Nucleus accumbens (tissue), 56 donors: ENCODE results near the gene KRTAP3-1.
"Not testable (repeated sequence)": the region's sequence is repeated elsewhere in the genome, so short reads cannot be mapped to it uniquely, and the experiment has no call there.

Source experiments
- DNase-seq, 56 donors: peaks; one replicate each; lab custom pipeline; 2025; lab: John Stamatoyannopoulos, UW

KRTAP3-1 gene

DNA sequence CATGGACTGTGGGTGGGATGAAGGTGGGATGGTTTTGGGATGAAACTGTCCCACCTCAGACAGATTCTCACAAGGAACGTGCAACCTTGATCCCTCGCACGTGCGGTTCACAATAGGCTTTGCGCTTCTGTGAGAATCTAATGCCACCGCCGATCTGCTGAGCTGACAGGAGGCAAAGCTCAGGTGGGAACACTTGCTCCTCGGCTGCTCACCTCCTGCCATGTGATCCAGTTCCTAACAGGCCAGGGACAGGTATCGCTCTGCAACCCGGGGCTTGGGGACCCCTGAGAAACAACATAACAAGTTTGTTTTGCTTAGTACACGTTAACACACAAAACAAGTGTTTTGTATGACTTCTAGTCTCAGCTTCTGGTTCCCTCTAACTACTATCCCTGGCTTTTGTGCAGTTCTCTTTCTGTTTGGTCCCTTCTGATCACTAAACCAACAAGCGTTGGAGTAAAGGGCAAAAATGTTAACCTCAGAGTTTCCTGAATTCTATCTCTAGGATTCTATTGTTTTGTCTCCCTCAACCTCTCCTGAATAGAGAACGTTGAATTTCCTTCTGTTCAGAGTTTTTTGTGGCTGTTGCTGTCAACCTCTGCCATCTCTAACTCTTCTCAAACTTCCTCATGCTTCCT lies 7.8 kb upstream of the KRTAP3-1 start:
- no peak for DNase-seq

DNA sequence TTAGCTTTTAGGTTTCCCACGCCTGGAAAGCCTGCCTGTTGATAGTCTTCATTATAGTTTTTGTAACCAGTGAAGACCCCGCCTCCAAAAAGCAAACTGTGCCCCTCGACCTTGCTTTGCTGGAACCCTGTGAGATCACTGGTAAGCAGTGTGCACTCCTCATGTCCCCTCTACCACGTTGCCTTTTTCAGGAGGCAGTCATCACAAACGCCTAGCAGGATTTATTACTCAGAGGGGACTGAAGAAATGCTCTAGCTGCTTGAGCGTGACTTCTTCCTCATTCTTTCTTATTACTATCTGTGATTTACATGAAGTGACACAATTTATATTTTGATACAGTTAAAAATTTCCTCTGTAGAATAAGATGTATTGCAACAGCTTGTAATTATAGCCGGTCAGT lies 6.5 kb upstream of the KRTAP3-1 start:
- DNase-seq, result no peak

- no peak for DNase-seq
Observed at GRCh38 chr17:41013606-41014005, 4.7 kb upstream of the KRTAP3-1 start.

DNA sequence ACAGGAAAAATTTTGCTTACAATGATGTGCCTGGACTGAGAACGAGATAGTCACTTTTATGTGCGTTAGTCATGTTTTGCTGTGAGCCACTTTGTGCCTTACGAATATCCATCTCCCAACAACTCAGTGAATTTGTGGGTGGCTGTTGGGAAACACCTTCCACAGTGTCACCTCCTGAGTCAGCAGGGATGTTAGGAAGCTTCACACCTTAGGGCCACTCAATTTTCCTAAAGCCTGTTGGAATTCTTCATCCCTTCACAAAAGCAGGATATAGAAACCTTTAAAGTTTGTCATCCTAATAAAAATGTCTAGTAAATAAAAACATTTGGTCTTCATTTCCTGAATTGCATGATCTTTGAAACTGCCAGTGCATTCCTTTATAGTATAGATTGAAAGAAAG lies 4.3 kb upstream of the KRTAP3-1 start:
- DNase-seq, result no peak

DNA sequence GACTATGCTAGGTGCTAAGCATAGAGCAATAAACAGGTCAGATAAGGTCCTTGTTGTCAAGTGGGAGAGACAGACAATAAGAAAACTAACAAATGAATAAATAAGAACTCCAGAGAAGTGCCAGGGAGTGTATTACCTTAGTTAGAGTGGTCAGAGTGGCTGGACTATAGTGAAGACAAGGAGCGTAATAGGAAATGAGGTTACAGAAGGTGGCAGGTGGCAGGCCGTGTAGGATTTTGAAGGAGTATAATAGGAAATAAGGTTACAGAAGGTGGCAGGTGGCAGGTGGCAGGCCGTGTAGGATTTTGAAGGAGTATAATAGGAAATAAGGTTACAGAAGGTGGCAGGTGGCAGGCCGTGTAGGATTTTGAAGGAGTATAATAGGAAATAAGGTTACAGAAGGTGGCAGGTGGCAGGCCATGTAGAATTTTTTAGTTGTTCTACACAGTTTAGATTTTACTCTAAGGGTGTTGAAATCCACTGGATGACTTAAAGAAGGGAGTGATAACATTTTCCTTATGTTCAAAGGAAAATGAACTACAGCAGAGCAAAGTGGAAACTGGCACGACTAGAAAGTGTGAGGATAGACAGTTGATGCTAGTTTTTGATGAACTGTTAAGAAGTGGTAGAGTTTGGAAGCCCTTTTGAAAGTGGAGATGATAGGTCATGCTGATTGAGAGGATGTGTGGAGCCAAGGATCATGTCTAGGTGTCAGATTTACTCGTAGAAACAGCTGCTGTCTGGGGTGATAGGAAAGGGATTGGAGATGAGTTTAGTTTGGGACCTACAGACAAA lies 3.6 kb upstream of the KRTAP3-1 start:
- DNase-seq, result no peak

DNA sequence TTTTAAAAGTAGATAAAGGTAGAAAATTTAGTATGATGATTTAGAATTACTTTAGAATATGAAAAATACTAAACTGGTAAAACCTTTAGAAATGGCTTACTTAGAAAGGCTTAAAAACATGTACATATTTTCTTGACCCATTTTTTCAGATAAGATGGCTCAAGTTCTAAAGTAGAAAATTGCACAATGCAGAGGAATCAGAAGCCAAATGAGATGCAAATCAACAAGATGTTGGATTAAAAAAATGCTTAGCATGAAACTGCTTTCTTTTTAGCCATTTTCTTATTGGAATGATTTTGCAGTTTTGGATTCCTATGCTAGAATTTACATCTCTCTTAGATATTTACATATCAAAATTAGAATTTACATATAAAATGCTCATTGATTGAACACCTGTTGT lies 1.5 kb upstream of the KRTAP3-1 start:
- no peak for DNase-seq

GRCh38 chr17:41009936-41010335 lies 1.0 kb upstream of the KRTAP3-1 start:
- no peak for DNase-seq

GRCh38 chr17:41009301-41009760 lies 403 bp upstream of the KRTAP3-1 start:
- DNase-seq, result no peak

DNA sequence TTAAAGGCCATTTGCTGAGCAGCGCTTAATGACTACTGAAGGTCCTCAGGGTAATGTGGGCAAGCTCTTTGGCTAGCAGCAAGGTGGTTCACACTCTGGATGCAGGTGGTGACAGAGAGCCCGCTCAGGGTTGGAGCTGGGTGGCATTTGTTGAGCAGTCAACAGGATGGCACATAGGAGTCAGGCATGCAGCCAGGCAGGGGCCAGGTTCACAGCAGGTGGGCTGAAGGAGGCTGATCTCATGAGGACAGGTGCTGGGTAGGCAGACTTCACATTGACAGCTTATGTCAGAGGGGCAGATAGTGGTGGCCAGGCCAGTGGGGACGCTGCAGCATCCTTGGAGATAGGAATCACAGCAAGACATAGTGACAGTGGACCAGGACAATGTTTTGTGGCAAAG lies 4.5 kb downstream of the KRTAP3-1 start:
- no peak for DNase-seq

GRCh38 chr17:41003926-41004325 lies 5.0 kb downstream of the KRTAP3-1 start:
- DNase-seq, result no peak

GRCh38 chr17:41002814-41003213 lies 6.1 kb downstream of the KRTAP3-1 start:
- DNase-seq, result no peak

GRCh38 chr17:41001795-41002194 lies 7.1 kb downstream of the KRTAP3-1 start:
- no peak for DNase-seq

GRCh38 chr17:40999563-40999962 lies 9.4 kb downstream of the KRTAP3-1 start, which contains the start of gene KRTAP3-2:
TSS of gene KRTAP3-2 (minus strand) at chr17:40999906. CDS start at chr17:40999853, 53 bp downstream.
- DNase-seq, result not testable (repeated sequence)

DNA sequence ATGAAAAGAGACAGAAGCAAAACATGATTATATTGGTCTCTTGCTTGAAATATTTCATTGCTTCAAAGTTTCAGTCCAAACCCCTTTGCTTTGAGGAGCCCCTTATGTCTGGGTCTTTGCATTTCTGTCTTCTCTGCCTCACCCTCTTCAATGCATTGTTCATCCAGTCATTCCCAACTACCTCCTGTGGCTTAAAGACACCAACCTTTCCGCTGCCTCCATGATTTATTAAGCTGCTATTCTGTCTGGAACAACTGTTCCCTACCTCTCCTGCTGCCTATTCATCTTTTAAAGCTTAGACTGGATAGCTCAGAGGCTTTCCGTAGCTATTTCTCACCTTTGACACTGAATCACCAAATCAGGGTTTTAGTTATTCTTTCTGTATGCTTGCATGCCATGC lies 11.6 kb downstream of the KRTAP3-1 start:
- DNase-seq, result no peak

DNA sequence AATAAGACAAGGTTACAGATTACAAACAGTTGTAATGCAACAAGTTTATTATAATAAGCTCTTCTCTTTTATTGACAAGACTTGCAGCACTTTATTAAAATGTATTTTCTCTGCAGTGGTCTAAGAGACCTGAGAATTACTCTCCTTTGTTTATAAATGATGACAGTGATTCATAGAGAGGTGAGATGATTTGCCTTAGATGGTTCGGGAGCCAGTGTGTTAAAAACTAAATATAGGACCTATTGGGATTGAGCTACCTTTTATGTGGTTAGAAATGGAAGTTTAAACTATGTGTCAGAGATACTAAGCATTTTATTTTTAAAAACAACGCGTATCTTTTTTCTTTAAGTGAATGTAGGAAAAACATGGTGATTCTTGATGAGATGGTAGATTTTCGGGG lies 12.1 kb downstream of the KRTAP3-1 start:
- no peak for DNase-seq

DNA sequence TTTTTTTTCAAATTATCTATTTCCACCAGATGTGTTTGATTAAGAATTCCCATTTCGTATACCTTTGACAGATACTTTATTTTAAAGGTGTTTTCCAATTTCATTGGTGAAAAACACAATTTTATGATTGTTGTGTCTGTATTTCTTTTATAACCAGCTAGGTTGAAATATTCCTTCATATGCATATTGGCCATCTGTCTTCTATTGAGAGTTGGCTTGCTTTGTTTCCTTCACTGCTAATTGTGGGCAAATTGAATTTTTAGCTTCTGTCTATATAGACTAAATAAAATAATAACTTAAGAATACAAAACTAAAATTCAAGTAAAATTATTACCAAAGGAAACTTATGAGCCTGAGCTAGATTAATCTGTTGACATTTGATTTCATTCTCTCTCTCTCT lies 13.8 kb downstream of the KRTAP3-1 start:
- no peak for DNase-seq

DNA sequence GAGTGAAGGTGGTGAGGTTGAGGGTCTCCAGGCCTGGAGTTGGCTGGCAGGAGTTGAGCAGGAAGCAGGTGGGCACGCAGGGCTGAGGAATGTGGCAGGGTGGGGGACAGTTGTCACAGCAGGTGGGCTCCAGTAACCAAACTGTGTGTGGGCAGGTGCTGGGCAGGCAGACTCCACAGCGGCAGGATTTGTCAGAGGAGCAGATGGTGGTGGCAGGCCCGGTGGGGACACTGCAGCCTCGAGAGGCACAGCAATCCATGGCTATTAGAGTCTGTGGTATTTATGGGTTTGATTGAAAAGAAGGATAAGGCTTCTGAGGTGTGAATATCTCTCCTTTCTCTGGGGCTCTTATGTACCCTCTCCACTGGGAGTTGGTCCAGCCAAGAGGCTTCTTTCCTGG lies 15.1 kb downstream of the KRTAP3-1 start, which contains the start of gene KRTAP3-3:
TSS of gene KRTAP3-3 (minus strand) at position 326 of the 400 bp plus-strand sequence. CDS start at position 259, 67 bp downstream.
- DNase-seq, result no peak

GRCh38 chr17:40993084-40993483 lies 15.8 kb downstream of the KRTAP3-1 start:
- no peak for DNase-seq

GRCh38 chr17:40992666-40993065 lies 16.3 kb downstream of the KRTAP3-1 start:
- DNase-seq, result no peak

DNA sequence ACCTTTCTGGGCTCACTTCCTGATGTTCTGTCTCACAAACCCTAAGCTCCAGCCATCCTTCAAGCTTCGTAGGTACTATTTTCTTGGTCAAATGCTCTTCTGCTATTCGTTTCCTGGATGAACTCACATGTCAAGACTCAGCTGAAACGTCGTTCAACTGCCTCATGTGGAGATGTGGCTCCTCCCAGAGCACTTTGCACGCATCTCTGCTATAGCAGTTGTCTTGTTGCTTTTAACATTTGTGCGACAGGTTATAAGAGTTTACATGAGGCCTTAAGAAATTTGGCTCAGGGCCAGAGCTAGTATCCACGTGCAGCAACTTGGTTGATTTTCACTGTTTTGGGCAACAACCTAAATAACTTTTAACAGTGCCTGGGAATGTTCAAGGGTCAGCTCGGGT lies 22.0 kb downstream of the KRTAP3-1 start:
- DNase-seq, result no peak

- DNase-seq, result no peak
Observed at GRCh38 chr17:40984226-40984625, 24.7 kb downstream of the KRTAP3-1 start, which contains the start of gene KRT40. TSS of gene KRT40 (minus strand) at chr17:40984326. CDS start at chr17:40984273, 53 bp downstream.

DNA sequence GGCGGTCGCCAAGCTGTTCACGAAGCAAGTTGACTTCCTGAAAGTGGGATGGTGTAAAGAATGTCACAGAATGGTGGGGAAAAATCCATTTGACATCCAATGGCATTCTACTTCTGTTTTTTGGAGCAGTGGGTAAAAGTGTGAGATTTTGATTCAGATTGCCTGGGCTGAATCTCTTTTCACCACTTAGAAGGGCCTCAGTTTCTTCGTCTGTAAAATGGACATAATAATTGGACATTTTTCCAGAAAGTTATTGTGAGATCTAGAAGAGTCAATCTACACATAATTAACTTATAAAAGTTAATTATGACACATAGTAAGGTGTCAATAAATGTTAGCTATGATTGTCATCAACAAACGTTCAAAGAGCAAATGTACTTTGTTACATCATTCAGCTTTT lies 27.8 kb downstream of the KRTAP3-1 start:
- DNase-seq, result no peak
